ENCODE measurements around the gene KIAA0586. TPM values are rescaled to one million over a fixed set of nuclear protein-coding genes. Genes with fewer than 3 reads are reported as not detected.

The KIAA0586 gene
- total and polyA plus RNA-seq, 2 of the 13 experiments (the other 11 are each of a cell fraction or from before 2014, with no cell fraction given), result 12.6 to 25.2 TPM

GRCh38 chr14:58395812-58396788 is 31.4 kb upstream of the KIAA0586 start, which contains the start of gene TOMM20L (continued):
- TF ChIP-seq SALL1 (CRISPR knock-in tag; IDR thresholded peaks at IDR 0.05) (peak; percentile 78), ATF7 (IDR thresholded peaks at IDR 0.05) (no peak), ATF7 (CRISPR knock-in tag; IDR thresholded peaks at IDR 0.05) (no peak), SKIL (CRISPR knock-in tag; IDR thresholded peaks at IDR 0.05; ENCODE audit: borderline replicate concordance) (no peak), ZNF281 (CRISPR knock-in tag; IDR thresholded peaks at IDR 0.05; ENCODE audit: borderline replicate concordance) (0 out of 2 replicates have a peak, but pooled peaks have one; percentile 7), ZNF547 (CRISPR knock-in tag; IDR thresholded peaks at IDR 0.05) (no peak), AKAP8 (CRISPR knock-in tag; IDR thresholded peaks at IDR 0.05) (0 out of 2 replicates have a peak, but pooled peaks have one; percentile 80), ZFX (CRISPR knock-in tag; IDR thresholded peaks at IDR 0.05; ENCODE audit: low read depth) (peak; percentile 89), FOSL1 (CRISPR knock-in tag; IDR thresholded peaks at IDR 0.05; ENCODE audit: borderline replicate concordance) (0 out of 2 replicates have a peak, but pooled peaks have one; percentile 20), HHEX (CRISPR knock-in tag; IDR thresholded peaks at IDR 0.05) (no peak), HDAC1 (CRISPR knock-in tag; IDR thresholded peaks at IDR 0.05) (0 out of 2 replicates have a peak, but pooled peaks have one; percentile 38), ZNF773 (CRISPR knock-in tag; IDR thresholded peaks at IDR 0.05; ENCODE audit: borderline replicate concordance) (peak; percentile 39), ARNT2 (CRISPR knock-in tag; IDR thresholded peaks at IDR 0.05; ENCODE audit: low read depth) (peak; percentile 75), ZNF782 (CRISPR knock-in tag; IDR thresholded peaks at IDR 0.05; ENCODE audit: borderline replicate concordance) (peak; percentile 81; the same call in 1 of the 2 replicates)
- TF ChIP-seq, protein P1, sequence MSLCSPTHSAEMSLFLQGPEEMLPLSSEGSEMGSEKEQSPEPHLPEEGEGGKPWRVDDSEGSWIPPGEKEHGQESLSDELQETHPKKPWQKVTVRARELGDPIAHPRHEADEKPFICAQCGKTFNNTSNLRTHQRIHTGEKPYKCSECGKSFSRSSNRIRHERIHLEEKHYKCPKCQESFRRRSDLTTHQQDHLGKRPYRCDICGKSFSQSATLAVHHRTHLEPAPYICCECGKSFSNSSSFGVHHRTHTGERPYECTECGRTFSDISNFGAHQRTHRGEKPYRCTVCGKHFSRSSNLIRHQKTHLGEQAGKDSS (CRISPR knock-in tag; IDR thresholded peaks at IDR 0.05; ENCODE audit: borderline replicate concordance, low read depth), result peak; percentile 90
- TF ChIP-seq, protein P2, sequence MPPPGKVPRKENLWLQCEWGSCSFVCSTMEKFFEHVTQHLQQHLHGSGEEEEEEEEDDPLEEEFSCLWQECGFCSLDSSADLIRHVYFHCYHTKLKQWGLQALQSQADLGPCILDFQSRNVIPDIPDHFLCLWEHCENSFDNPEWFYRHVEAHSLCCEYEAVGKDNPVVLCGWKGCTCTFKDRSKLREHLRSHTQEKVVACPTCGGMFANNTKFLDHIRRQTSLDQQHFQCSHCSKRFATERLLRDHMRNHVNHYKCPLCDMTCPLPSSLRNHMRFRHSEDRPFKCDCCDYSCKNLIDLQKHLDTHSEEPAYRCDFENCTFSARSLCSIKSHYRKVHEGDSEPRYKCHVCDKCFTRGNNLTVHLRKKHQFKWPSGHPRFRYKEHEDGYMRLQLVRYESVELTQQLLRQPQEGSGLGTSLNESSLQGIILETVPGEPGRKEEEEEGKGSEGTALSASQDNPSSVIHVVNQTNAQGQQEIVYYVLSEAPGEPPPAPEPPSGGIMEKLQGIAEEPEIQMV (CRISPR knock-in tag; IDR thresholded peaks at IDR 0.05; ENCODE audit: low read depth), result peak; percentile 99
- TF ChIP-seq, protein P3, sequence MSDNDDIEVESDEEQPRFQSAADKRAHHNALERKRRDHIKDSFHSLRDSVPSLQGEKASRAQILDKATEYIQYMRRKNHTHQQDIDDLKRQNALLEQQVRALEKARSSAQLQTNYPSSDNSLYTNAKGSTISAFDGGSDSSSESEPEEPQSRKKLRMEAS (IDR thresholded peaks at IDR 0.05), result peak; percentile 93
- TF ChIP-seq, protein P4, sequence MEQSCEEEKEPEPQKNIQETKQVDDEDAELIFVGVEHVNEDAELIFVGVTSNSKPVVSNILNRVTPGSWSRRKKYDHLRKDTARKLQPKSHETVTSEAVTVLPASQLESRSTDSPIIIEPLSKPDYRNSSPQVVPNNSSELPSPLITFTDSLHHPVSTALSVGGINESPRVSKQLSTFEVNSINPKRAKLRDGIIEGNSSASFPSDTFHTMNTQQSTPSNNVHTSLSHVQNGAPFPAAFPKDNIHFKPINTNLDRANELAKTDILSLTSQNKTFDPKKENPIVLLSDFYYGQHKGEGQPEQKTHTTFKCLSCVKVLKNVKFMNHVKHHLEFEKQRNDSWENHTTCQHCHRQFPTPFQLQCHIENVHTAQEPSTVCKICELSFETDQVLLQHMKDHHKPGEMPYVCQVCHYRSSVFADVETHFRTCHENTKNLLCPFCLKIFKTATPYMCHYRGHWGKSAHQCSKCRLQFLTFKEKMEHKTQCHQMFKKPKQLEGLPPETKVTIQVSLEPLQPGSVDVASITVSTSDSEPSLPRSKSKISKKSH (CRISPR knock-in tag; IDR thresholded peaks at IDR 0.05; ENCODE audit: borderline replicate concordance), result peak; percentile 15; the same call in 1 of the 2 replicates

Measured in HepG2 (cell line).